Activated gamma-delta T cell treated with anti-CD3 and anti-CD28 coated beads, Interleukin-2, amount 50 U/mL, for 16 hours (primary cell): ENCODE data around the gene PHF19.
A peak's percentile ranks its signal among the peaks of the same experiment; 100 is the strongest.

Source experiments
- DNase-seq: peaks from one replicate; pipeline ENCODE4 v3.0.0-alpha.2; 2020; ENCODE audit warnings: low read depth

PHF19 gene

GRCh38 chr9:120913647-120914264 is 36.8 kb upstream of the PHF19 start:
- DNase-seq: no peak

- DNase-seq: no peak
Observed at GRCh38 chr9:120912958-120913646, 36.1 kb upstream of the PHF19 start.

DNA sequence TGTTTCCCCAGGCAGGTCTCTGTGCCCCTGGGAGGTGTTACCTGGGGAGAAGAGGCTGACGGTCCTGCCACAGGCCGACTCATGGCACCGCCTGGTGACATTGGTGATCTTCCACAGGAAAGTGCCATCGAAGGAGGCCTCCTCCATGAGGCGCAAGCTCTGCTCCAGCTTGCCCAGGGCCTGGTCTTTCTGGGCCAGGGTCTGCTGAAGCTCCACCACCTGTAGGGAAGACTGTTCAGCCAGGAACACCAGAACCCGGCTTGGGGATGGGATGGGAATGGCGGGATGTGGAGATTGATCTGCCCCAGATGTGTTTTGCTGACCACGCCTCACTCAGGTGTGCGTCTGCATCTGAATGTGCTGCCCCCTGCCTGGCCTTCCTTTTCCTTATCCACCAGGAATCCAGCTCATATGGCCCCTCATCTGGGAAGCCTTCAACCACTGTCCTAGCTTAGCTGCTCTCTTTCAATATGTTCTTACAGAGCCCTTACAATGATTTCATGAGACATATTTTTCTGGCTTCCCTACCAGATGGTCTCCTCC is 34.4 kb upstream of the PHF19 start:
- DNase-seq: no peak

GRCh38 chr9:120910643-120911042 is 33.7 kb upstream of the PHF19 start:
- DNase-seq: no peak

DNA sequence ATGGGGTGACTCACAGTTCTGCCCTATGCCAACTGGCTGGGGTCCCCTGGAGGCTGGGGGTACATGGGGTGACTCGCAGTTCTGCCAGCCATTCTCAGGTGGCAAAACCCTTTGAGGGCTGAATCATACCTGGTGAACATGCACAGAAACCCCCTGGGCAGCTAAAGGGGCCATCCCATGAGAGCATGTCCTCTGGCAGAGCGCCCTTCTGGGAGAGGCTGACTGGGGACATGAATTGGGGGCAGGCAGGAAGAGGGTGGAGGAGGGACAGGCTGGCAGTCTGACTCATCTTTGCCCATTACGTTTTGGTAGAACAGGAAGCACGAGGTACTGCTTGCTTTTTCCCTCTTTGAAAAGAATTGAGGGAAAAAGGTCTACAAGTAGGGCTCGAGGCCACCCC is 32.9 kb upstream of the PHF19 start:
- no peak for DNase-seq

- DNase-seq: no peak
Observed at GRCh38 chr9:120905315-120906164, 28.6 kb upstream of the PHF19 start.

- DNase-seq: no peak
Observed at GRCh38 chr9:120904978-120905301, 28.0 kb upstream of the PHF19 start.

DNA sequence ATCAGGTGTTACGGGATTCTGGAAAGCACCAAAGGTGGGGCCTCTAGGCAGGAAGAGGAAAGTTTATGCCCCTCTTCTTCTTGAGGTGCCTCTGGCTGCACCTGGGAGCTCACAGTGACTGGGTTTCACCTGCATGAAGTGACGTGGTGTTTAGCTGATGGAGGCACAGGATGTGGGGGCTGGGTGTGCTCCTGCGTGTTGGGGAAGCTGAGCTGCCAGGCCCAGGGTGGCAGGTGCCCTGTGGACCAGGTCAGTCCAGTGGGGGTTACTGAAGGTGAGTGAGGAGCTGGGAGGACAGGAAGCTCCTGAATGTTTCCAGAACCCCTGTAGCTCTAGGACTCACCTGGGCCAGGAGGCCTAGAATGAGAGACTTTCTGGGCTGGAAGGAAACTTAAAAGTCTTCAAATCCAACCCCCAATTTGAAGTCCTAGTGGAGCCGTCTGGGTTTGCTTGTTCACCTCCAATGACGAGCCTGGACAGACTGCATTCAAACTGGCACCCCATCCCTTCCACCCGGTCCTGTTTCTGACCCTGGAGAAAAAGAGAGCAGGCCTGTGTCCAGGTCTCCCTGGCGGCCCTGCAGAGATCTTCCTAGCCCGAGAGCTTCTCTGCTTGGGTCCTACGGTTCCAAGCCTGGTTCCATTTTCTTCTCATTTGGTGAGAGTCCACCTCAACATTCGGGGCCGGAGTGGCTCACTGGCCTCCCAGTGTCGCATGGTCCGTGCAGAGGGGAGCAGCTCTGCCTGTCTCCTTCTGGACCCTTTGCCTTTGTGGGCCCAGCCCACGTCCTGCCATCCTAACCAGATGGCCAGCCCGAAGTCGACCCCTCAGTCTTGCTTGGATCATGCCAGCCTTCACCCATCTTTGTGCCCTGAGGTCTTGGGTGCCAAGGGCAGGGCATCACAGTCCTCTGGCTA is 27.3 kb upstream of the PHF19 start:
- DNase-seq: no peak

DNA sequence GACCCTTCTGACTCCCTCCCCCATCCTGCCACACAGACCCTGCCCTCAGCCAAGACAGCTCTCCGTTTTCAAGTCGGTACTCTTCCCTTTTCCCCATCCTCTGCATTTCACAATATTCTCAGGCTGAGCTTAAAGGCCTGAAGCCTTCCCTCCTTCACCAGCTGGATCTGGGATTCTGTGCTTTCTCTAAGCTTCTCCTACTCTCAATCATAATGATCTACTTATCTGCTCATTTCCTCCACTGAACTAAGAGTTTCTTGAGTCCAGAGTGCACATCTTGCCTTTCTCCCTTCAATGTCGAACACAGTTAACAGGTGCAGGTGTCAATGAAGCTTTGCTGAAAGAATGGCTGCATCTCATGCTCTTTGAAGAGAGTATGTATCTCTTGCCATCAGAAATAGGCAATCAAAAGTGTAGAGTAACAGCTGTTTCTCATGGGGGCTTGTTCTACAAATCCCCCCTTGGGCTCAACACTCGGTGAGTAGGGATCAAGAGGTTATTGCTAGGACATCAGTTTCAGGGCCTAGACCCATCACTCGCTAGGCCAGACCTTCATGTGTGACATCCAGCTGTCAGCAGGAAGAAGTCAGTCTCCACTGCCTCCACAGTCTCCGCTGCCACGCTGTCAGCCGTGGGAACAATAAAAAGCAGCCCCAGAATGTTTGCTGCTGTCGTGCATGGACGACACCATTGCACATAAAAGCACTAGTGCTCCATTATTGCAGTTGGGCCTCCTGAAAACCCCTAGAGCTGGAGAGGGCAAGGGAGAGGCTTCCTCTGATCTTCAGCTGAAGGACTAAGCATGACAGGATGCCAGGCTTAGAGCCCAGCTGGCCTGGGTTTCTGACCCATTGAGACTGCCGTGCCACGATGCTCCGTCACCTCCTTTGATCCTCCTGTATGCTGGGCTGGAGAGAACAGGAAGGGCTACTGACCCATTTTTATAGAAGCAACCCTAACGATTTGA is 25.9 kb upstream of the PHF19 start:
- no peak for DNase-seq

DNA sequence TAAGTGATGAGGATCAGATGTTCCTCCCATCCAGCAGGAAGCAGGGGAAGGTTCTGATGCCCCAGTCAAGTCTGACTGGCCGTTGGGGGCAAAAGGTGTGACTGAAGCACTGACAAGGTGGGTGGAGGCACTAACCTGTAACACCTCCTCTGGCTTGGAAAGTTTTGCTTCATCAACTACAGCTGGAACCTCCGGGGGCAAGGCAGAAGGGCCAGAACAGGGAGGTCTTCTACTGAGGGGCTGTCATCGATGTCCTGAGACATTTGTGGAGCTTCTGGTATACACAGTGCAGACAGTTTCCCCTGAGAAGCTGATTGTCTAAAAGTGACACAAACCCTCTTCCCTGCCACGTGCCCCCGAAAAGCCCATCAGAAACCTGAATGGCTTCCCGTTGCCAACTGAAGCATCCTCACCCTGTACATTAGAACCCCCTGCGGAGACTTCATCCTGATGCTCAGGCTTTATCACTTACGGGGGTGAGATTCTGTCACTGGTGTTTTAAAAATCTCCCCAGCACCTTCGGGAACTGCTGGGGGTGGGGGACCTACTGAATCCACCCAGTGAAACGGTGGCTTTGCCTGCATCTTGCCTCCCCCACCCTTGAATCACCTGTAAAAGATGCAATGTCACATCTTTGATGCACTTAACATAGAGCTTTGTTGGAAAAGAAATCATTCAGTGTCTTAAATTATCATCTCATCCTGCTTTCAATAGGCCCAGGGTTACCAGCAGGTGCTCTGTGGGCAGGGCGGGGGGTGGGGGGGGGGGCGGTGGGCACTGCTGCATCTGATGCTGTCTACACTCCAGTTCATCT is 25.0 kb upstream of the PHF19 start:
- no peak for DNase-seq

DNA sequence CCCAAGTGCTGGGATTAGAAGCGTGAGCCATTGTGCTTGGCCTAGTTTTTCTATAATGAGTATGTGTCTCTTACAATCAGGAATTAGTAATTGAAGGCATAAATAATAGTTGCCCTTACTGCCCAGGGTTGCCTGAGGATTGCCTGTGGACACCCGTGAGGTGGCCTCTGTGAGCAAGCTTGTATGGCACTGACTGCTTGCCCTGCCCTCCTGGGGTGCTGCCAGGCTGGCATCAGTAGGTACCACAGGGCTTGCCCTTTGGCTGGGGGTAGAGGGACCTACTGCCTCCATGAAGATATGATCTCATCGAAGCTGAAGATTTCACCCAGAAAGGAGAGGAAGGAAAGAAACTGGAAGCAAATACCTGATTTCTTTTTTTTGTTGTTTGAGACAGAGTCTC is 23.8 kb upstream of the PHF19 start:
- DNase-seq: no peak

- no peak for DNase-seq
Observed at GRCh38 chr9:120899490-120900068, 22.6 kb upstream of the PHF19 start.

DNA sequence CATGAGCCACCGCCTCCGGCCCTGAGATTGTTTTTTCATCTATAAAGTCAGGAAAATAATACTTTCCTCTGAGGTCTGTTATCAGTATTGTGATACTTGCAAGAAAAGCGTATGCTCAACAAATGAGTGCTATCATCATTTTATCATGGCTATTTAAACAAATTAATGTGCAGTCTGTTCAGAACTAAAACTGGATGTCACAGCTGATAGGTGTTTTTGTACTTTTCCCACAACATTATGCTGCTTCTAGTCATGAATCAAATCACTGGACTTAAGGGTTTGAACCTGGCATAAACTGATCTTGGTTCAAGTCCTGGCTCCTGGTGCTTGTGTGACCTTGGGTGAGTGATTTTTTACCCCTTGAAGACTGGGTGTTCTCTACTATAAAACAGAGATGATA is 21.4 kb upstream of the PHF19 start:
- no peak for DNase-seq

DNA sequence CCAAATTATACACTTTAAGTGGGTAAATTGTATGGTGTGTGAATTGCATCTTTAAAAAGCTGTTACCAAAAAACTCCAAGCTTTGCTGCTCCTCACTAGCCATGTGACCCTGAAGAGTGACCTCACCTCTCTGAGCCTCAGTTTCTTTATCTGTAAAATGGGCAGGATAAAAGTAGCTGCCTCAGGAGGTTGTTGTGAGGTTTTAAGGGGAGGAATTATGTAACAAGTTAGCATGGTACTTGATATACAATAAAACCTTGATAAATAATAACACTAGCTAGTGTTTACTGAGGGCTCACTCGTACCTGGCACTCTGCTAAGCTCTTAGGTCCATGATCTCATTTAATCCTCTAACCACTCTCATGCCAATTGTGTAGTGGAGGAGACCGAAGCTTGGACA is 19.0 kb upstream of the PHF19 start:
- no peak for DNase-seq

- DNase-seq: no peak
Observed at GRCh38 chr9:120894321-120895148, 17.5 kb upstream of the PHF19 start.

- no peak for DNase-seq
Observed at GRCh38 chr9:120893611-120894307, 16.8 kb upstream of the PHF19 start.

DNA sequence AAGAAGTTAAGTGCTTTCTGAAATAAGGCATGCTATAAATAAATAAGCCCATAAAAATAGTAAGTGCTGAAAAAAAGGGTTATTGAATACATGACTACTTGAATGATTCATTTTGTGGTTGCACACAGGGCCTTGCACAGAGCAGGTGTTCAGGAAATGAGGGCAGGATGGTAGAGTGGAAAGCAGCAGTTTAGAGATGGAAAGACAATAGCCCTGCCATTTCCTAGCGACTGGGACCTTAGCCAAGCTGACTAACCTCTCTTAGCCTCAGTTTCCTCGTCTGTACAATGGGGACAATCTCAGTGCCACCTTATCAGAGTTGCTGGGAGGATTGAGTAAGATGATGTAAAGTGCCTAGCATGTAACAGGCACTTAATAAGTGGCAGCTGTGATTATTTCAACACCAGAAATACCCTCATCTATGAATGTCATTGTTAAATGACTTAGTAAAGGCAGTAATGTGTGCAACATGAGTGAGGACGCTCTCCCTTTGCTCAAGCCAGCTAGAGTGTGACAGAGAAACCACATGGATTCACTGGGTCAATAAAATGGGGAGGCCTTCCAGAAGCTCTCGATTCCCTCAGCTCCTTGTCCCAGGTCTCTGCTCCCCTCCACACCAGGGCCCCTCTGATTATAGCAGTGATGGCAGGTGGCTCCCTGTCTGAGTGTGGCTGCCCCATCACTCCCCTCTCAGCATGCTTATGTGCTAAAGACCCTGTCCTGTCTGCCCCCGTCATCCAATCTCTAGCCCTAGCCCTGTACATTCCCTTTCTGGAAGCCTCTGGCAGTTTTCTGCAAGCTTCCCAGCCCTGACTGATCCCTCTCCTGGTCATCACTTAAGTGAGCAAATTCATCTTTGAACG is 16.0 kb upstream of the PHF19 start:
- peak; percentile 53 for DNase-seq
